Choroid plexus epithelial cell (primary cell): Measurements from ENCODE around the gene E2F3.

Source experiments
- DNase-seq: peaks from one replicate; pipeline ENCODE4 v3.0.0-alpha.2; 2010; ENCODE audit warnings: low read depth
- H3K4me3 ChIP-seq: 2 replicates; pipeline ENCODE4 v1.5.1; 2011; ENCODE audit warnings: low read depth, mild to moderate bottlenecking, control low read depth, low read length, moderate library complexity
- TF ChIP-seq, protein P1 (sequence below): conservative IDR thresholded peaks from 2 replicates; pipeline ENCODE4 v1.5.1; 2011; ENCODE audit warnings: low read depth, mild to moderate bottlenecking, control low read depth, inconsistent platforms, low read length, moderate library complexity

E2F3 gene

DNA sequence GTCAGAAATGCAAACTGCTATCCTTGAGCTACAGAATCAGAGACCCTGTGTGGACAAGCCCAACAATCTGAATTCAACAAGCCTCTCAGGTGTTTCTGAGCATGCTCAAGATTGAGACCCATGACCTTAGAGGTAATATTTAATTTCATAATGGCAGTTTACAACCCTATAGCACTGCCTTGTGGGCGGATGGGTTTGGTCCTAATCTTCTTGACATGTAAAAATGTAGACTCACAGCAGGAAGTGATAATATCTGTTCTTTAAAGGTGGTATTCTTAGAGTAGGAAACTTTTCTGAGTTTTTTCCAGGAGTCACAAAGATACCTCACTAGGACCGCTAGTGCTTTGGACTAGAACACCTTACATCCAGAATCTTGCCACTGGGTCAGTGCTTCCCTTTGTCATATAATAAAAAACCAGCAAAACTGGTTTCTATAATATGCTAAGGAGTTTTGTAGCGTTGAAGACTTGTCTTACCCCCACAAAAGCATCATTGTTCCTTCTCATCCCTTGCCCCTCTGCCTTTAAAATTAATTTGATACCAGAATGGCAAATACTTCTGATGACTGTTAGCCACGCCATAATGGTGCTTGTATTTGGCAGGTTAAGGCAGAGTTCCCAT lies 52.6 kb downstream of the E2F3 start:
- TF ChIP-seq, protein P1, sequence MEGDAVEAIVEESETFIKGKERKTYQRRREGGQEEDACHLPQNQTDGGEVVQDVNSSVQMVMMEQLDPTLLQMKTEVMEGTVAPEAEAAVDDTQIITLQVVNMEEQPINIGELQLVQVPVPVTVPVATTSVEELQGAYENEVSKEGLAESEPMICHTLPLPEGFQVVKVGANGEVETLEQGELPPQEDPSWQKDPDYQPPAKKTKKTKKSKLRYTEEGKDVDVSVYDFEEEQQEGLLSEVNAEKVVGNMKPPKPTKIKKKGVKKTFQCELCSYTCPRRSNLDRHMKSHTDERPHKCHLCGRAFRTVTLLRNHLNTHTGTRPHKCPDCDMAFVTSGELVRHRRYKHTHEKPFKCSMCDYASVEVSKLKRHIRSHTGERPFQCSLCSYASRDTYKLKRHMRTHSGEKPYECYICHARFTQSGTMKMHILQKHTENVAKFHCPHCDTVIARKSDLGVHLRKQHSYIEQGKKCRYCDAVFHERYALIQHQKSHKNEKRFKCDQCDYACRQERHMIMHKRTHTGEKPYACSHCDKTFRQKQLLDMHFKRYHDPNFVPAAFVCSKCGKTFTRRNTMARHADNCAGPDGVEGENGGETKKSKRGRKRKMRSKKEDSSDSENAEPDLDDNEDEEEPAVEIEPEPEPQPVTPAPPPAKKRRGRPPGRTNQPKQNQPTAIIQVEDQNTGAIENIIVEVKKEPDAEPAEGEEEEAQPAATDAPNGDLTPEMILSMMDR = no peak
- no peak overlapping the region for H3K4me3 ChIP-seq
- no peak for DNase-seq

DNA sequence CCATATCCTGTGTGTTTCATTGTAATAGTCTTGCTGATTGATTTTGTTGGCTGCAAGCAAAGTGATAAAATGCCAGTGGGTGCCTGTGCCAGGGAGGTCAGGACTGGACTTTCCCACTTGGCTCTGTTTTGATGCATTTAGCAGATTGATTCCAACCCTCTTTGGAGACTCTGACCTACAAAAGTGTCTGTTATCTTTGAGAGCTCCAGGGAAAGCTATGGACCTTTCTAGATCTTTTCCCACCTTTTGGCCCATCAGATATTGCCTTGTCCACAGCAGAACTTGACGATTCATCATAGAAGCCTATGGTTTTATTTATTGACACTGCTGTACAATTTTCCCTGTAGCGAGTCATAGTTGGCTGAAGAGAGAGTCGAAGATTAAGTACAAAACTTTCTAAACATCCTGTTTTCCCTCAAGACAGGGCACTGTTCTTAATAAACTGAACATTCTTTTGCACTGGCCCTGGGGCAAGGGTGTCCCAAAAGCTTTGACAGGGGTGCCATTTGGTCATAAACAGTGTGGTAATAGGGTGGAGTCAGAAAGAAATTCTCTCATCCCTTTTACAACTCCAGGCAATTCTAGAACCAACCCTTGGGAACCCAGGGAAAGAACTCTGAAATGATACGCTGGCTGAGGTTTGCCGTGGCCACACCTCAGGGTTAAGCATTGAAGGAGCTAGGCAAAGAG lies 53.7 kb downstream of the E2F3 start:
- H3K4me3 ChIP-seq = no peak overlapping the region
- peak; percentile 34 for DNase-seq
- TF ChIP-seq, protein P1 = no peak

DNA sequence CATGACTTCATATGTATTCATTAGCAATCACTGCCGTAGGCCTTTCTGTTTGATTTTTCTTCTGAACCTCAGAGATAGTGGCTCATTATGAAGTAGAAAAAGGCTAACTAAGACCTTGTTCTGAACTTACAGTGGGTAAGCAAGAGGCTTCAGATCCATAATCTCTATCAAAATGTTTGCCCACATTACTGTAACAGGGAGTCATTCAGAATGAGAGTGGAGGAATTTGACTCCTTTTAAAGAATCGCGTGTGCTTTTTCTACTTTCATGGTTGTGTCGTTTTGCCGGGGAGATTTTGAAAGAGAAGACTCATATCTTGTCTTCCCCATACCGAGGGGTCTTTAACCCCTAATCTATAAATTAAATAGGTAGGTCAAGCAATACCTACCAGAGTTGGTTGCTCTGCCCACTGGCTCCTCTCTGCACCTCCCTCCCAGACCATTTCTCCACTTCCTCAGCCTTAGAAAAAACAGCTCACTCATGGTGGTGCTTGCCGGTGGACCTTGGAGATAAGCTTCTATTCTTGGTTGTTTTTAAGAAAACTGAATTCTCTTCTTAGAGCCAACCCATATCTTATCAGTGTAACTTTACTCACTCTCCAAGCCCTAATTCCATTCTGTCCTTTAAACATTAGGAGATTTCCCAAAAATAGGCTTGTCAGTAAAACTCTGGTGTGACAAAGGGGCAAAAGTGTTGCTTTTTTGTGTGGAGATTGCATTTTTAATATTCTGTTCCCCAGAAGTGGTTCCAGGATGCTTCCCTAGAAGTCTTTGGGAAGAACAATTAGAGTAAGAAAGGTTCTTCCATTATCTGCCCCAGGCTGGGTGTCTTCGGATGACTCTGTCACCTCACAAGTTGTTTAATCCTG lies 56.6 kb downstream of the E2F3 start:
- no peak for DNase-seq
- no peak overlapping the region for H3K4me3 ChIP-seq
- TF ChIP-seq, protein P1 = no peak

DNA sequence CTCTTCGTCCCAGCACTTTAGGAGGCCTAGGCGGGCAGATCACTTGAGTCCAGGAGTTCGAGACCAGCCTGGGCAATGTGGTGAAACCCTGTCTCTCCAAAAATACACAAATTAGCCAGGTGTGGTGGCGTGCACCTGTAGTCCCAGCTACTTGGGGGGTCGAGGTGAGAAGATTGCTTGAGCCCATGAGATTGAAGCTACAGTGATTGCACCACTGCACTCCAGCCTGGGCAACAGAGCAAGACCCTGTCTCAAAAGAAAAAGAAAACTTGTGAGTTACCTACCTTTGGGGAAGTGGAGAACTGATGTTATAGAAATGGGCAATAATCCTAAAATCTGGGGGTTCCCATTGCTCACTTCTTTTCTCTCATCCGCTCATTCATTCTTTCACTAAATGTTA lies 58.0 kb downstream of the E2F3 start:
- TF ChIP-seq, protein P1 = no peak

DNA sequence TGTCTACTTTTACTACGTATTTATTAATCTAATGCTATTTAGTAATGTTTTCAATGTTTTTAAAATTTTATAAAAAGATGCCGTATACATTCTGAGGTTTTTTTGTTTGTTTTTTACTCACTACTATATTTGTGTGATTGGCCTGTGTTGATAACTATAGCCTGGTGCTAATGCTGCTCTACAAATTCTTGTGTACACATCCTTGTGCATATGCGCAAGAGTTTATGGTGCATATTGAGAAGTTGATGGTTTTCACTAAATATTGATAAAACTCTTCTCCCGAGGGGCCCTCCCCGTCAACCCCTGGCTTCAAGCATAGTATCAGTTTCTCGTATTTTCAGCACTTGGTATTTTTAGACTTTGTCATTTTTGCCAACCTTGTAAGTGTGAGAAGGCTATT lies 59.9 kb downstream of the E2F3 start:
- H3K4me3 ChIP-seq = no peak overlapping the region
- no peak for DNase-seq
- TF ChIP-seq, protein P1 = no peak

More for the DNA sequence above, 58.0 kb downstream of the E2F3 start:
- DNase-seq = no peak
- no peak overlapping the region for H3K4me3 ChIP-seq

DNA sequence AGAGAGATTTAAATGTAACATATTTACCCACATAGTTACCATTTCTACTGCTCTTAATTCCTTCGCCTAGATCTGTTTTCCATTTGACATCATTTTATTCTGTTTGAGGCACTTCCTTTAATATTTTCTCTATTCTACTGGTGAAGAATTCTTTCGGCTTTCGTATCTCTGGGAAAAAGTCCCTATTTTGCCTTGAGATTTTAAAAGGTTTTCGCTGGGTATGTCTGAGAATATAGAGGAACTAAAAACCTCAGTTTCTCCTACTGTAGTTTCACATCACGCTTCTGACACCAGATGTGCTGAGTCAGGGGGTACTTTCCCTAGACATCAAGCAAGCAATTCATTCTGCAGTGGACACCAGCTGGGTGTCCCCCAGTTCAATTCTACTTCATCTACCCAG lies 61.7 kb downstream of the E2F3 start:
- TF ChIP-seq, protein P1 = no peak
- no peak for DNase-seq
- no peak overlapping the region for H3K4me3 ChIP-seq
